ENCODE results near the gene ELL.

ELL gene

DNA sequence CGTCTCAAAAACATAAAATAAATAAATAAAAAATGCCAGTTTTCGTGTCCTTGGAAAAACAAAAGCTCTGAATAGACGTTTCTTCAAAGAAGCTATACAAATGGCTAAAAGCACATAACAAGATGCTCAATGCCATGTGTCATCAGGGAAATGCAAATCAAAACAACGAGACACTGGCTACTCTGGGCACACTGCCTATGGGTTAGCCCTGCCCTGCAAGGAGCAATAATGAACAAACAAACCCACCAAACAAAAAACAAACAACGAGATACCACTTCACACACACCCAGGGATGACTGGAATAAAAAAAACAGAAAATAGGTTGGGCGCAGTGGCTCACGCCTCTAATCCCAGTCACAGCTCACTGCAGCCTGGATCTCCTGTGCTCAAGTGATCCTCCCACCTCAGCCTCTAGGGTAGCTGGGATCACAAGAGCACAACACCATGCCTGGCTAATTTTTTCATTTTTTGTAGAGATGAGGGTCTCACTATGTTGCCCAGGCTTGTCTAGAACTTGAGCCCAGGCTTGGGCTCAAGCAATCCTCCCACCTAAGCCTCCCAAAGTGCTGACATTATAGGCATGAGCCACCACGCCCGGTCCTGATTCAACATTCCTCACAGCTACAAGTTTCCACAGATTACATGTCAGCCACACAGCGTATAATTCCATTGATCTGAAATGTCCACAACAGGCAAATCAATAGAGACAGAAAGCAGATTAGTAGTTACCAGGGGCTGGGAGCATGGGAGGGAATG, 68.4 kb downstream of the ELL start:
- peaks cover 25% of the 10 kb centered on the region for H3K36me3 Mint-ChIP-seq (ENCODE audit: low read depth)
- peak overlapping the region; percentile 85 for H3K27ac Mint-ChIP-seq
- peaks cover 23% of the 10 kb centered on the region for H3K4me1 Mint-ChIP-seq
- H3K4me3 Mint-ChIP-seq, result no peak overlapping the region
- no peak for DNase-seq
- H3K9me3 Mint-ChIP-seq, result no peaks in the 10 kb centered on the region
- TF ChIP-seq, protein P1, sequence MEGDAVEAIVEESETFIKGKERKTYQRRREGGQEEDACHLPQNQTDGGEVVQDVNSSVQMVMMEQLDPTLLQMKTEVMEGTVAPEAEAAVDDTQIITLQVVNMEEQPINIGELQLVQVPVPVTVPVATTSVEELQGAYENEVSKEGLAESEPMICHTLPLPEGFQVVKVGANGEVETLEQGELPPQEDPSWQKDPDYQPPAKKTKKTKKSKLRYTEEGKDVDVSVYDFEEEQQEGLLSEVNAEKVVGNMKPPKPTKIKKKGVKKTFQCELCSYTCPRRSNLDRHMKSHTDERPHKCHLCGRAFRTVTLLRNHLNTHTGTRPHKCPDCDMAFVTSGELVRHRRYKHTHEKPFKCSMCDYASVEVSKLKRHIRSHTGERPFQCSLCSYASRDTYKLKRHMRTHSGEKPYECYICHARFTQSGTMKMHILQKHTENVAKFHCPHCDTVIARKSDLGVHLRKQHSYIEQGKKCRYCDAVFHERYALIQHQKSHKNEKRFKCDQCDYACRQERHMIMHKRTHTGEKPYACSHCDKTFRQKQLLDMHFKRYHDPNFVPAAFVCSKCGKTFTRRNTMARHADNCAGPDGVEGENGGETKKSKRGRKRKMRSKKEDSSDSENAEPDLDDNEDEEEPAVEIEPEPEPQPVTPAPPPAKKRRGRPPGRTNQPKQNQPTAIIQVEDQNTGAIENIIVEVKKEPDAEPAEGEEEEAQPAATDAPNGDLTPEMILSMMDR (IDR thresholded peaks at IDR 0.05), result no peak
- H3K27me3 Mint-ChIP-seq (ENCODE audit: low read depth, poor library complexity), result no peaks in the 10 kb centered on the region

DNA sequence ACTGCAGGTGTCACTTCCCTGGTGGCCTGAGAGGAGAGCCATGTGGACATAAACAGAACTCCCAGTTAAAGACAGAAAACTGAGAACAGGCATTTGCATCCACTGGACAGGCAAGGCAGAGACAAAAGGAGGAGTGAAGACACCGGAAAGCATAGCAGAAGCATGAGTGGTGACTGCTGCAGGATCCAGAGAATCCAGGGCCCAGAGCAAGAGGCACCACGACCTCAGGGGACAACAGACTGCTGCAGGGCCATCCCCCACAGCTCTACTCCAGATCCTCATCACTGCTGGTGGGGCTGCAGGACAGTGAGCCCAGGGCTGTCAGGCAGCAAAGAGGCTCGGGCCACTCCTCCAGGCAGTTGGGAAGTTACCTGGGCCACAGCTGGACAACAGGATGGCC, 69.5 kb downstream of the ELL start:
- Mint-ChIP-seq H3K4me1 (peaks cover 27% of the 10 kb centered on the region), H3K36me3 (ENCODE audit: low read depth) (peaks cover 29% of the 10 kb centered on the region), H3K4me3 (no peak overlapping the region), H3K27ac (peak overlapping the region; percentile 25), H3K9me3 (no peaks in the 10 kb centered on the region), H3K27me3 (ENCODE audit: low read depth, poor library complexity) (no peaks in the 10 kb centered on the region)
- TF ChIP-seq, protein P1 (IDR thresholded peaks at IDR 0.05), result no peak
- peak; percentile 1 for DNase-seq

DNA sequence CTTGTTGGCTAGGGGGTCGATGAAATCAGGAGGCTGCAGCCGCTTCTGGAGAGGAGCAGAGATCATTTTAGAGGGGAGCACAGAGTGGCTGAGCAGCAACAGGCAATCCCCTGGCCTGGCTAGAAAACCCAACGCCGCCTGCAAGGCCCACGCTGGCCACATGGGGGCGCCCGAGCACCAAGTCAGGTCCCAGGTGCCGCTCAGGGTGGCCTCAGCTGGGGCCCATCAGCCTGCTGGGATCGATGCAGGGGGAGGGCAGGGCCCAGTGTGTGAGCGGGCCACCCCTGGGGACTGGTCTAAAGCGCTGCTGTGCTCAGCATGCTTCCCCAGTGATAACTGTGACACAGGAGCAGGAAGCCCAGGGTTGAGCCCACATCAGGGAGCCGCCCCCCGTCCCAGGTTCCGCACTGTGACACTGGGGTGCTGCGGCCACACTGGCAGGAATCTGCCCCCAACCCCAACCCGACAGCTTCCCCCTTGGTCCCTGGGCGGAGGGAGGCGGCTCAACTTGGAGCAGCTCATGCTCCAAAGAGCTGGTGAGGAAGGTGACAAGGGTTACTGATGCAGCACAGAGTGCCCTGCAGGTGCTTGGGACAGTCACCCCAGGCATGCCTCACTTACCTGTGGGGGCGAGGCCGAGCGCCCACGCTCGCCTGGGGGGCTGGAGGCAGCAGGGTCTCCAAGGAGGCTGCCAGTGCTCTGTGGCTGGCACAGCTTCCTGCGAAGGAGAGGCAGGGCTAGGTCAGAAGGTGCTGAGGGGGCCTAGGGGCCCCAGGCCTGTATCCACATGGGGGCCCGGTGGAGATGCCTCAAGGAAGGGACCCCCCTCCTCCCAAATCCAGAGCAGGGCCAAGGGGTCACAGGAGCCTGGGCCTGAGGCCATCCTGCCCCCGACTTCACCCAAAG, 70.7 kb downstream of the ELL start:
- no peaks in the 10 kb centered on the region for H3K27me3 Mint-ChIP-seq (ENCODE audit: low read depth, poor library complexity)
- peaks cover 38% of the 10 kb centered on the region for H3K4me1 Mint-ChIP-seq
- H3K27ac Mint-ChIP-seq, result no peak overlapping the region
- H3K9me3 Mint-ChIP-seq, result no peaks in the 10 kb centered on the region
- peak; percentile 97 for DNase-seq
- TF ChIP-seq, protein P1 (IDR thresholded peaks at IDR 0.05), result peak; percentile 98
- H3K4me3 Mint-ChIP-seq, result no peak overlapping the region
- H3K36me3 Mint-ChIP-seq (ENCODE audit: low read depth), result peaks cover 26% of the 10 kb centered on the region

DNA sequence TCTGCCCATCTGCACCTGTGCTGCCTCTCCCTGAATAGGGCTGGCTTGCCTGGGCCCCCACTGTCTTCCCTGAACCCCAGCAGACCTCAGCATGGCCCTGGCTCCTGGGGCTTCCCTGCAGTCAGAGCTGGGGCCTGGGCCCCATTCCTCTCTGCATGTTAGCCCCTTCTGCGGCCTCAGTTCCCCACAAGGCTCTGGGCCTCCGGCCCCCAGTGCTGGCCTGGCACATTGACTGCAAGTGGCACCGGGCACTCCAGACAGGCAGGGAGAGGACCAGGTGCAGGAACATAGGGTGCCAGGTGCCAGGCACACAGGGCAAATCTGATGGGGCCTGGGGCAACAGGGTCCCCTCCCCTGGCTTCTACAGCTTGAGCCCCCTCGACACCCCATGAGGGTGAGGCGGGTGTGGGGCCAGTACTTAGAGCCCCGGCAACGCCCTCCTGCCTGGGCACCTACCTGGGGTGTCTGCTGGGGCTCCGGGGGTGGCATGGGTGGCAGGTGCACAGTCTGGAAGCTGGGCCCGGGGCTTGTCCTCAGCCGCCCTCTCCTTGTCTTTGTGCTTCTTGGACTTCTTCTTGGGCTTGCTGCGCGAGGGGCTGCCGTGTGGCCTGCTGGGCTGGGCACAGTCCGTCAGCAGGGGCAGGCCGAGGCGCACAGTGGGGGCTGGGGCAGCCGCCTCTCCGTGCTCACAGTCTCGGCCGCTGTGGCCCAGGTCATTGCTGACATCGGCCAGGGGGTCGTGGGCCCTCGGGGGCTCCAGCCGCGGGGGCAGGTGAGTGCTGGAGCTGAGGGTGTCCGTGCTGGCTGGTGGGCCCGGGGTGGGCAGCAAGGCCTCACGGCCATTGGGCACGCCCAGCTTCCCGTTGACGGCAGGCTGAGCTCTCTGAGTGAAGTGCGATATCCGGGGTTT, 71.6 kb downstream of the ELL start:
- peak; percentile 1 for DNase-seq
- Mint-ChIP-seq H3K9me3 (no peaks in the 10 kb centered on the region), H3K4me1 (peaks cover 41% of the 10 kb centered on the region), H3K27ac (no peak overlapping the region), H3K36me3 (ENCODE audit: low read depth) (peaks cover 17% of the 10 kb centered on the region), H3K27me3 (ENCODE audit: low read depth, poor library complexity) (no peaks in the 10 kb centered on the region), H3K4me3 (no peak overlapping the region)
- TF ChIP-seq, protein P1 (IDR thresholded peaks at IDR 0.05), result no peak

DNA sequence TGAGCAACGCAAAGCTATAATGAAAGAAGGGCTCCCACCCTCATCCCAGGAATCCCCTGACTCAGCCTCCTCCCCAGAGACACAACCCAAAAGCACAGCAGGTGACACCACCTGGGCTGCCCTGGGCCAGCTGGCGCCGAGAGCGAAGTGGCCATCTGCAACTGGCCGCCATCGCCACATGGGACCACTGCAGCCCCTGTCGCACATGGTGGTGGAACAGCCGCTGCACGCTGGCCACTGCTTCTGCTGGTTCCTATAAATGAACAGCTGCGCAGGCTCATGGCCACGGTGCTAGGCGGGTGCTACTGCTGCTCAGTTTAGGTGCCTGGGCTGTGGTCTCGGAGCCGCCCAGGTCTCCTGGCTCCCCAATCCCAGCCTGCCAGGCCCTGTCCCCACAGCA, 72.3 kb downstream of the ELL start:
- Mint-ChIP-seq H3K4me3 (no peak overlapping the region), H3K9me3 (no peaks in the 10 kb centered on the region), H3K27me3 (ENCODE audit: low read depth, poor library complexity) (no peaks in the 10 kb centered on the region), H3K27ac (no peak overlapping the region), H3K36me3 (ENCODE audit: low read depth) (peaks cover 16% of the 10 kb centered on the region), H3K4me1 (peaks cover 41% of the 10 kb centered on the region)
- DNase-seq, result no peak
- TF ChIP-seq, protein P1 (IDR thresholded peaks at IDR 0.05), result no peak
